GM12878 (cell line): ENCODE results near the gene BTG2. TPM values are rescaled to one million over a fixed set of nuclear protein-coding genes. Genes with fewer than 3 reads are reported as not detected.

ENCODE experiments used
- ATF7 ChIP-seq: fragments of 450-650 bp; IDR thresholded peaks from 2 replicates; pipeline ENCODE4 v1.6.1; 2016; ENCODE audit warnings: low read depth, mild to moderate bottlenecking
- BCL11A ChIP-seq: IDR thresholded peaks from 2 replicates; pipeline ENCODE4 v1.6.1; 2011; ENCODE audit warnings: low read depth, low read length
- BCLAF1 ChIP-seq: fragments of 450-650 bp; IDR thresholded peaks from 2 replicates; pipeline ENCODE4 v1.6.1; 2017; ENCODE audit warnings: antibody characterized with exemption, mild to moderate bottlenecking, moderate library complexity
- CBX5 ChIP-seq: sonication (generic); IDR thresholded peaks from 2 replicates; pipeline ENCODE4 v1.6.1; 2016; ENCODE audit warnings: low read depth, moderate library complexity, mild to moderate bottlenecking, inconsistent platforms
- CEBPB ChIP-seq, 2 experiments: fragments of 150-350 bp in 1 of 2; IDR thresholded peaks; 2 replicates each; pipeline ENCODE4 v1.6.1; 2012 to 2014; ENCODE audit warnings: low read depth in 2 of 2, low read length in 2 of 2, borderline replicate concordance in 1 of 2, inconsistent platforms in 1 of 2
- HSF1 ChIP-seq: fragments of 150-350 bp; IDR thresholded peaks from 2 replicates; pipeline ENCODE4 v1.6.1; 2014; ENCODE audit warnings: mild to moderate bottlenecking, low read depth, low read length
- MEF2A ChIP-seq: IDR thresholded peaks from 2 replicates; pipeline ENCODE4 v1.6.1; 2011; ENCODE audit warnings: low read depth, mild to moderate bottlenecking, low read length, moderate library complexity; ENCODE audit not compliant: insufficient read depth
- MXI1 ChIP-seq: fragments of 150-350 bp; IDR thresholded peaks from 2 replicates; pipeline ENCODE4 v1.6.1; 2011; ENCODE audit warnings: low read depth, mild to moderate bottlenecking, inconsistent platforms, low read length, improper control_type of control experiment
- NFYA ChIP-seq: IDR thresholded peaks from 2 replicates; pipeline ENCODE4 v1.6.1; 2011; ENCODE audit warnings: low read depth, mild to moderate bottlenecking, low read length, improper control_type of control experiment, borderline replicate concordance
- NKRF ChIP-seq: fragments of 450-650 bp; conservative IDR thresholded peaks from 2 replicates; pipeline ENCODE4 v1.6.1; 2017; ENCODE audit warnings: mild to moderate bottlenecking, moderate library complexity
- NR2F1 ChIP-seq: fragments of 450-650 bp; conservative IDR thresholded peaks from 2 replicates; pipeline ENCODE4 v1.6.1; 2017; ENCODE audit warnings: mild to moderate bottlenecking
- POLR2A ChIP-seq: IDR thresholded peaks from 2 replicates; pipeline ENCODE4 v1.6.1; 2011; ENCODE audit warnings: low read depth, mild to moderate bottlenecking, low read length
- SMAD5 ChIP-seq: IDR thresholded peaks from 2 replicates; pipeline ENCODE4 v1.6.1; 2016; ENCODE audit warnings: antibody characterized with exemption, low read depth
- SP1 ChIP-seq: IDR thresholded peaks from one replicate; pipeline ENCODE4 v1.6.1; 2011; ENCODE audit warnings: low read depth, low read length
- TCF7 ChIP-seq: IDR thresholded peaks from 2 replicates; pipeline ENCODE4 v1.6.1; 2014; ENCODE audit warnings: antibody characterized with exemption, borderline replicate concordance
- USF1 ChIP-seq: IDR thresholded peaks from 2 replicates; pipeline ENCODE4 v1.6.1; 2011; ENCODE audit warnings: borderline replicate concordance, low read depth, mild to moderate bottlenecking, moderate library complexity, mixed read lengths, low read length; ENCODE audit not compliant: insufficient read depth; ENCODE audit errors: extremely low read length
- polyA plus RNA-seq, 11 experiments: library from polyadenylated mRNA; depleted of rRNA in 4 of 11; unstranded in 6 of 11; stranded (reverse) in 5 of 11; fragments of >200 nt; fragmentation: Nextera tagmentation in 4 of 11; fragmentation: Illumina TruSeq in 1 of 11; extraction: Ambion mirVana in 4 of 11; extraction: Trizol in 1 of 11; gene quantifications; 1 replicate in 1 of 11; 2 replicates in 10 of 11; pipeline versions ENCODE4 v1.2.1 to v1.2.3, GENCODE V29; 2011 to 2016; ENCODE audit warnings: inconsistent platforms in 2 of 11, missing spikeins in 2 of 11, low read depth in 1 of 11
- total RNA-seq, 4 experiments: library from RNA; depleted of rRNA in 3 of 4; stranded (reverse); fragments of >200 nt in 3 of 4; fragmentation: Illumina TruSeq in 1 of 4; extraction: Trizol in 1 of 4; gene quantifications; 2 replicates each; pipeline versions ENCODE4 v1.2.1 to v1.2.3, GENCODE V29; 2013 to 2021
- TF ChIP-seq, protein P1 (sequence below): IDR thresholded peaks from 2 replicates; pipeline ENCODE4 v1.6.1; 2011; ENCODE audit warnings: low read depth, low read length, improper control_type of control experiment, borderline replicate concordance

Gene BTG2
- total and polyA plus RNA-seq, 10 of the 15 experiments (the other 5 are each of a cell fraction or from before 2014, with no cell fraction given) = 23.3 to 160 (median 98.1) TPM

DNA sequence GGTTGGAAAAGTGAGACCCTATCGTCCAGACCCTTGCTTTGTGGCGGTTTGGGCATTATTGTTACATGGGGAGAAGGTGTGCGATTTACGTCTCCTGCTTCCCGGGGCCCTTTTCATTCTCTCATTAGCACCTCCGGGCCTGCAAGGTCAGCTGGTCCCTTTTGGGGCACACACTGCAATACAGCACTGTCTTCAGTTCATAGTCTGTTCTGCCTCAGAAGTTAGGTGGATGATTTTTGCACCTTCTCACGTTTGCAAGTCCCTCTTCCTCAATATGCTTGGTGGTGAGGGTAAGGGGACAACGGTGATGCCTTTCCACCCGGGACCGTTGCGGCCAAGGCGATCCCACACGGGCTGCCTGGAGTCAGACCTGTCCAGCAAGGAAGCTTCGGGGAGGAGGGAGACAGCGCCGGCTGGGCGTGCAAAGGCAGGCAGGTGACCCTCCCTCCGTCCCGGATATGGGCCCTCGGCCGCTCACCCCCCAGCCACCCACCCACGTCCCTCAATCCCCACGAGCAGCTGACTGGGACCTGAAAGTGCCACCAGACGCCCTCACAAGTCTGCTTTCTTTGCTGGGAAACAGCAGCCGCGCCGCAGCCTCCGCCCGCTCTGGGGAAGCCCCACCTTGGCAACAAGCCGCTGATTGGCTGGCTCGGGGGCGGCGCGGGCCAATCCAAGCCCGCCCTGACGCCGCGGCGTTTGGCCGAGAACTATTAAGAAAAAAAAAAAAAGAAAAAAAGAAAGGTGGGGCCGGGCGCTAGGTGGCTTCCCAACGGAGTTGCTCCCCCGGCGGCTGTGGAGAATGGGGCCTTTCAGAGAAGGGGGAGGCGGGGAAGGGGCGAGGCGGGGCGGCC is 21.7 kb downstream of the BTG2 start (continued):
- no peak for TF ChIP-seq HSF1
- peak; percentile 82 for TF ChIP-seq MXI1
- no peak for TF ChIP-seq TCF7
- no peak for TF ChIP-seq BCLAF1
- no peak for TF ChIP-seq SMAD5
- TF ChIP-seq CEBPB (IDR thresholded peaks at IDR 0.05; ENCODE audit: borderline replicate concordance in 1 of 2, low read depth in 2 of 2, low read length in 2 of 2) = no peak
- TF ChIP-seq SP1 = peak; percentile 14
- TF ChIP-seq POLR2A = peak; percentile 78
- peak; percentile 76 for TF ChIP-seq NR2F1
- TF ChIP-seq CBX5 = no peak
- peak; percentile 86 for TF ChIP-seq ATF7
- 0 out of 2 replicates have a peak, but pooled peaks have one; percentile 35 for TF ChIP-seq BCL11A
- TF ChIP-seq MEF2A = no peak
- no peak for TF ChIP-seq NFYA
- TF ChIP-seq USF1 = peak; percentile 12
- TF ChIP-seq, protein P1, sequence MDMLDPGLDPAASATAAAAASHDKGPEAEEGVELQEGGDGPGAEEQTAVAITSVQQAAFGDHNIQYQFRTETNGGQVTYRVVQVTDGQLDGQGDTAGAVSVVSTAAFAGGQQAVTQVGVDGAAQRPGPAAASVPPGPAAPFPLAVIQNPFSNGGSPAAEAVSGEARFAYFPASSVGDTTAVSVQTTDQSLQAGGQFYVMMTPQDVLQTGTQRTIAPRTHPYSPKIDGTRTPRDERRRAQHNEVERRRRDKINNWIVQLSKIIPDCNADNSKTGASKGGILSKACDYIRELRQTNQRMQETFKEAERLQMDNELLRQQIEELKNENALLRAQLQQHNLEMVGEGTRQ = no peak
- TF ChIP-seq NKRF = peak; percentile 70
